Tibial nerve (tissue), 3 donors: Measurements from ENCODE around the gene FBXO47.

Experiments
- POLR2A ChIP-seq, 2 donors: fragments of 450-650 bp; IDR thresholded peaks; one replicate each; pipeline ENCODE4 v1.6.1; 2017; ENCODE audit warnings: antibody characterized with exemption in 2 of 2, mild to moderate bottlenecking in 2 of 2, moderate library complexity in 2 of 2
- TF ChIP-seq, protein P1 (sequence below), 5 experiments: fragments of 200-600 bp in 3 of 5; fragments of 450-650 bp in 2 of 5; sonication (generic) in 3 of 5; IDR thresholded peaks; one replicate each; pipeline ENCODE4 v1.5.1; 2016 to 2019; ENCODE audit warnings: antibody characterized with exemption in 5 of 5, mild to moderate bottlenecking in 3 of 5, moderate library complexity in 2 of 5

- TF ChIP-seq, protein P1, sequence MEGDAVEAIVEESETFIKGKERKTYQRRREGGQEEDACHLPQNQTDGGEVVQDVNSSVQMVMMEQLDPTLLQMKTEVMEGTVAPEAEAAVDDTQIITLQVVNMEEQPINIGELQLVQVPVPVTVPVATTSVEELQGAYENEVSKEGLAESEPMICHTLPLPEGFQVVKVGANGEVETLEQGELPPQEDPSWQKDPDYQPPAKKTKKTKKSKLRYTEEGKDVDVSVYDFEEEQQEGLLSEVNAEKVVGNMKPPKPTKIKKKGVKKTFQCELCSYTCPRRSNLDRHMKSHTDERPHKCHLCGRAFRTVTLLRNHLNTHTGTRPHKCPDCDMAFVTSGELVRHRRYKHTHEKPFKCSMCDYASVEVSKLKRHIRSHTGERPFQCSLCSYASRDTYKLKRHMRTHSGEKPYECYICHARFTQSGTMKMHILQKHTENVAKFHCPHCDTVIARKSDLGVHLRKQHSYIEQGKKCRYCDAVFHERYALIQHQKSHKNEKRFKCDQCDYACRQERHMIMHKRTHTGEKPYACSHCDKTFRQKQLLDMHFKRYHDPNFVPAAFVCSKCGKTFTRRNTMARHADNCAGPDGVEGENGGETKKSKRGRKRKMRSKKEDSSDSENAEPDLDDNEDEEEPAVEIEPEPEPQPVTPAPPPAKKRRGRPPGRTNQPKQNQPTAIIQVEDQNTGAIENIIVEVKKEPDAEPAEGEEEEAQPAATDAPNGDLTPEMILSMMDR (IDR thresholded peaks at IDR 0.05) = no peak
- TF ChIP-seq POLR2A (IDR thresholded peaks at IDR 0.05) = no peak
These were observed 41.8 kb downstream of the FBXO47 start, which contains the start of gene LASP1NB for GRCh38 chr17:38925263-38925995.
